Osteoblast (primary cell): ENCODE results near the gene SLC7A6. TPM values are rescaled to one million over a fixed set of nuclear protein-coding genes. Genes with fewer than 3 reads are reported as not detected.
"Not testable (repeated sequence)": the region's sequence is repeated elsewhere in the genome, so short reads cannot be mapped to it uniquely, and the experiment has no call there.

Experiments
- DNase-seq: peaks from one replicate; pipeline ENCODE4 v3.0.0; 2011; ENCODE audit warnings: low spot score, mixed read lengths; ENCODE audit not compliant: insufficient read length; ENCODE audit errors: missing footprints
- H2AFZ ChIP-seq: 2 replicates; pipeline ENCODE4 v1.6.0; 2011; ENCODE audit warnings: mild to moderate bottlenecking, low read length
- H3K27ac ChIP-seq: 2 replicates; pipeline ENCODE4 v1.5.1; 2011; ENCODE audit warnings: mild to moderate bottlenecking, low read depth, low read length, moderate library complexity
- H3K27me3 ChIP-seq: 2 replicates; pipeline ENCODE4 v1.6.0; 2012; ENCODE audit warnings: mild to moderate bottlenecking, control low read depth, inconsistent platforms, low read length, moderate library complexity; ENCODE audit not compliant: insufficient read depth
- H3K36me3 ChIP-seq: 2 replicates; pipeline ENCODE4 v1.5.1; 2011; ENCODE audit warnings: mild to moderate bottlenecking, low read length, control low read depth, moderate library complexity; ENCODE audit not compliant: insufficient read depth
- H3K4me1 ChIP-seq: 2 replicates; pipeline ENCODE4 v1.5.1; 2011; ENCODE audit warnings: mild to moderate bottlenecking, low read length, control low read depth, moderate library complexity; ENCODE audit not compliant: insufficient read depth
- H3K4me2 ChIP-seq: 2 replicates; pipeline ENCODE4 v1.6.0; 2011; ENCODE audit warnings: mild to moderate bottlenecking, low read length; ENCODE audit not compliant: insufficient read depth
- H3K4me3 ChIP-seq: fragments of 200-600 bp; sonication (generic); 3 replicates; pipeline ENCODE4 v1.5.1; 2012; ENCODE audit warnings: mild to moderate bottlenecking, low read length, inconsistent platforms; ENCODE audit not compliant: insufficient read depth
- H3K79me2 ChIP-seq: 2 replicates; pipeline ENCODE4 v1.6.0; 2012; ENCODE audit warnings: mild to moderate bottlenecking, low read length, control low read depth, inconsistent platforms; ENCODE audit not compliant: insufficient read depth
- H3K9me3 ChIP-seq: 2 replicates; pipeline ENCODE4 v1.5.1; 2011; ENCODE audit warnings: low read depth, low read length, control low read depth
- H4K20me1 ChIP-seq: 2 replicates; pipeline ENCODE4 v1.6.0; 2012; ENCODE audit warnings: mild to moderate bottlenecking, low read length, control low read depth; ENCODE audit not compliant: insufficient read depth
- CTCF ChIP-seq: IDR thresholded peaks from 2 replicates; pipeline ENCODE4 v1.5.1; 2011; ENCODE audit warnings: mild to moderate bottlenecking, low read depth, low read length, moderate library complexity; ENCODE audit errors: extremely low read depth
- total RNA-seq: library from RNA; depleted of rRNA; stranded (reverse); fragments of >200 nt; gene quantifications from 2 replicates; pipeline ENCODE4 v1.2.3, GENCODE V29; 2012

SLC7A6 gene
- total RNA-seq, 1 donor, result 36.9 TPM

GRCh38 chr16:68287276-68288251 is 23.2 kb downstream of the SLC7A6 start:
- Histone ChIP-seq H3K4me1 (peaks cover 39% of the 10 kb centered on the region), H3K36me3 (peaks cover 66% of the 10 kb centered on the region), H4K20me1 (peaks cover 54% of the 10 kb centered on the region), H3K27me3 (no peaks in the 10 kb centered on the region), H3K4me2 (peak overlapping the region; percentile 60), H3K9me3 (no peaks in the 10 kb centered on the region), H3K79me2 (peaks cover 72% of the 10 kb centered on the region), H3K27ac (peak overlapping the region; percentile 79), H2AFZ (no peak overlapping the region), H3K4me3 (peak overlapping the region; percentile 16)
- TF ChIP-seq CTCF, result no peak
- DNase-seq, result peak; percentile 96

GRCh38 chr16:68288252-68288650 is 23.9 kb downstream of the SLC7A6 start:
- H3K4me3 ChIP-seq, result no peak overlapping the region
- H2AFZ ChIP-seq, result no peak overlapping the region
- peaks cover 70% of the 10 kb centered on the region for H3K79me2 ChIP-seq
- H3K27ac ChIP-seq, result peak overlapping the region; percentile 79
- no peaks in the 10 kb centered on the region for H3K9me3 ChIP-seq
- no peaks in the 10 kb centered on the region for H3K27me3 ChIP-seq
- H4K20me1 ChIP-seq, result peaks cover 54% of the 10 kb centered on the region
- no peak for DNase-seq
- H3K36me3 ChIP-seq, result peaks cover 61% of the 10 kb centered on the region
- TF ChIP-seq CTCF, result no peak
- H3K4me2 ChIP-seq, result peak overlapping the region; percentile 20
- H3K4me1 ChIP-seq, result peaks cover 39% of the 10 kb centered on the region

GRCh38 chr16:68288796-68289195 is 24.5 kb downstream of the SLC7A6 start:
- Histone ChIP-seq H4K20me1 (peaks cover 50% of the 10 kb centered on the region), H3K27ac (peak overlapping the region; percentile 79), H3K4me1 (peaks cover 39% of the 10 kb centered on the region), H3K79me2 (peaks cover 69% of the 10 kb centered on the region), H3K36me3 (peaks cover 62% of the 10 kb centered on the region)
- H3K4me3 ChIP-seq, DNase-seq, H3K4me2 ChIP-seq, H3K27me3 ChIP-seq, H2AFZ ChIP-seq, H3K9me3 ChIP-seq: not testable (repeated sequence)

- H2AFZ ChIP-seq, result no peak overlapping the region
- no peaks in the 10 kb centered on the region for H3K27me3 ChIP-seq
- peaks cover 68% of the 10 kb centered on the region for H3K79me2 ChIP-seq
- DNase-seq, result no peak
- H3K27ac ChIP-seq, result peak overlapping the region; percentile 59
- TF ChIP-seq CTCF, result no peak
- peaks cover 62% of the 10 kb centered on the region for H3K36me3 ChIP-seq
- no peaks in the 10 kb centered on the region for H3K9me3 ChIP-seq
- H3K4me2 ChIP-seq, result no peak overlapping the region
- peaks cover 52% of the 10 kb centered on the region for H4K20me1 ChIP-seq
- H3K4me1 ChIP-seq, result peaks cover 39% of the 10 kb centered on the region
- no peak overlapping the region for H3K4me3 ChIP-seq
These were observed 24.9 kb downstream of the SLC7A6 start for GRCh38 chr16:68289202-68289601.
